Thymus (tissue), 11 donors: ENCODE data around the gene PSRC1. TPM values are rescaled to one million over a fixed set of nuclear protein-coding genes. Genes with fewer than 3 reads are reported as not detected.
"Not testable (repeated sequence)": the region's sequence is repeated elsewhere in the genome, so short reads cannot be mapped to it uniquely, and the experiment has no call there.

Experiments
- DNase-seq, 9 donors: peaks; one replicate each; pipeline ENCODE4 v3.0.0-alpha.2; 2013; ENCODE audit warnings: low spot score in 9 of 9, low read depth in 6 of 9, missing footprints in 1 of 9
- H3K27ac ChIP-seq, 2 donors: one replicate each; pipeline ENCODE4 v1.5.1; 2013; ENCODE audit warnings: control low read depth in 1 of 2, low read depth in 1 of 2, low read length in 1 of 2, mild to moderate bottlenecking in 1 of 2, moderate library complexity in 1 of 2
- H3K27me3 ChIP-seq, 2 donors: one replicate each; pipeline ENCODE4 v1.5.1; 2013; ENCODE audit warnings: low read length in 1 of 2; ENCODE audit not compliant: control insufficient read depth in 2 of 2, insufficient read depth in 1 of 2
- H3K36me3 ChIP-seq, 2 donors: one replicate each; pipeline ENCODE4 v1.5.1; 2013; ENCODE audit warnings: low read length in 1 of 2, mild to moderate bottlenecking in 1 of 2, moderate library complexity in 1 of 2; ENCODE audit not compliant: control insufficient read depth in 2 of 2, insufficient read depth in 2 of 2
- H3K4me1 ChIP-seq, 2 donors: one replicate each; pipeline ENCODE4 v1.5.1; 2013; ENCODE audit warnings: low read length in 2 of 2; ENCODE audit not compliant: control insufficient read depth in 2 of 2, insufficient read depth in 2 of 2
- H3K4me3 ChIP-seq, 2 donors: one replicate each; pipeline ENCODE4 v1.5.1; 2013; ENCODE audit warnings: low read length in 2 of 2, control low read depth in 1 of 2, mild to moderate bottlenecking in 1 of 2
- H3K9me3 ChIP-seq, 2 donors: one replicate each; pipeline ENCODE4 v1.5.1; 2013; ENCODE audit warnings: low read length in 1 of 2, mild to moderate bottlenecking in 1 of 2; ENCODE audit not compliant: control insufficient read depth in 2 of 2, insufficient read depth in 1 of 2
- WGBS: extraction: QIAGEN DNeasy Blood & Tissue Kit; methylation state at CpG from one replicate; pipeline ENCODE4 v1.1.7; 2013; 5-methylcytosine and 5-hydroxymethylcytosine counted together
- polyA plus RNA-seq: library from polyadenylated mRNA; stranded (reverse); fragments of 200-250 nt; gene quantifications from one replicate; pipeline ENCODE4 v1.2.3, GENCODE V29; 2013
- total RNA-seq: library from RNA; stranded (reverse); fragments of 120-200 nt; gene quantifications from one replicate; pipeline ENCODE4 v1.2.4, GENCODE V29; 2013
- donor health status: healthy.

Gene PSRC1
- total and polyA plus RNA-seq, 2 donors: 5.8 to 16.6 TPM

DNA sequence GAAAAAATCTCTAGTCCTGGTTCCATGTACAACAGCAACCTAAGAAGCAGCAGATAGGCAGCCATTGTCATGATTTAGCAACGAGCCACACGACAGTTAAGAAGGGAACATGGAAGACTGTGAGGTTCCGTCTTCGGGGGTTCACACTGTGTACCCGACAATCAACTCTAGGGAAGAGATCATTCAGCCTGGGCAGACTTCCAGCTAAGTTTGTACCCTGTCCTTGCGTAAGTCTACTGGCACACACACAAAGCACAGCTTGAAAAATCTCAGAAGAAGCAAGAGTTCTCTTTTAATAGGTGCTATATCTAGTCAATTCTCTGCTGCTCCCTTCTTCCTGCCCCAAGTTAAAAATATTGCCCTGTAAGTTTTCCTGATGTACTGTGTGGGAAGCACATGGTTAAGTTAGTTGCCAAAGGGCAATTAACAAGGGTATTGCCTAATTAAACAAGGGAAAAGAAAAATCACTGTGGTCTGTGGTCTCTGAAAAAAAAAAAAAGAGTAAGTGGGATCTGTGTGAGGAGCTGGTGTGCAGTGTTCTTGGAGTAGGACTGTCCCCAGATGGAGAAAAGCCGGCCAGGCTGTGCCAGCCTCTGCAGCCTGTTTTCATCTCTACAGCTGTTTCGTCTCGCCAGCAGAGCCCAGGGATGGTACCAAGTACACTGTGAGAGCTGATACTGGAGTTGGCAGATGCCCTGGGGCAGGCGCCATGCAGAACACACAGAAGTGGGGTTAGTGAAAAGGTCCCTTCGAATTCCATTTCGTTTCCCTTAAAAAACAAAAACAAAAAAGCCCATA is 30.2 kb upstream of the PSRC1 start:
- WGBS: 94% methylated on average over 12 of the region's 12 CpGs
- DNase-seq: no peak
- Histone ChIP-seq H3K36me3 (peaks cover 15% of the 10 kb centered on the region in 2 donors), H3K27me3 (no peaks in the 10 kb centered on the region), H3K4me3 (no peak overlapping the region), H3K9me3 (no peaks in the 10 kb centered on the region), H3K27ac (no peak overlapping the region), H3K4me1 (no peaks in the 10 kb centered on the region)

DNA sequence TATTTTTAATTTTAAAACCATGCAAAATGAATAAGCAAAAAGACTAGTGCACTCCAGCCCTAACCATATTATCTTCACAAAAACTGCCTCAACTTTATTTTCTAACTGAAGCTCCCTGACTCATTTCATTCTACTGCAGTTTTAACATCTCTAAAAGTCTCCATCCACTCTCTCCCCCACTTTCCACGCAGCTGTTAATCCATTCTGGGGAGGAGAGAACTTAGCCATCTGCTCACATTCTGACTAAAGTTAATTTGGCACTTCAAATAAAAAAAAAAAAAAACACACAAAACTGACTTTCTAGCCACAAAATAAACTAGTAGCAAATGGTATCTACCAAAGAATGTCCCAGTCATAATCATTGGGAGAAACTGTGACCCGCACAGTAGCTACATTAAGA is 29.3 kb upstream of the PSRC1 start:
- peaks cover 8% of the 10 kb centered on the region in 2 donors for H3K36me3 ChIP-seq
- no peak overlapping the region for H3K4me3 ChIP-seq
- no peak for DNase-seq
- no peaks in the 10 kb centered on the region for H3K27me3 ChIP-seq
- no peaks in the 10 kb centered on the region for H3K9me3 ChIP-seq
- 95% methylated on average over 2 of the region's 2 CpGs for WGBS
- no peak overlapping the region for H3K27ac ChIP-seq
- H3K4me1 ChIP-seq: no peaks in the 10 kb centered on the region

DNA sequence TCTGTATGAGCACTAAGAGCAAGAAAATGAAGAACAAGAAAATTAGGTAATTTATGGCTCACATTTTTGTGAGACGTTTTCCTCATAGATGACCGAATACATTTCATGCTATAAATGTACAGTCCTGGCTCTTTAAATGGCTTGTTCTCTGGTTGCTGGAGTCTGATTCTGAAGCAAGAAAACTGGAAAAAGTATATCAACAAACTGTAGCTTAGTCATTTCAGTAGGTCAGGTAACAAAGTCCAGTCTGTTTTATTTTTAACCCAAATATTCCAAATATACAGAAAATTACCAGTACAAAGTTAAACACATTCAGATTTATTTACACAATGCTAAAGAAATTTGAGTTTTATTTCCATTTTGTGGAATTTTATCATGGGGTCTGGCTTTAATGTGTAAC is 26.4 kb upstream of the PSRC1 start:
- DNase-seq: no peak
- WGBS: 96% methylated on average over 2 of the region's 2 CpGs
- H3K36me3 ChIP-seq: peaks cover 6 to 8% of the 10 kb centered on the region in 2 donors
- no peaks in the 10 kb centered on the region for H3K27me3 ChIP-seq
- no peaks in the 10 kb centered on the region for H3K9me3 ChIP-seq
- H3K4me3 ChIP-seq: no peak overlapping the region
- H3K4me1 ChIP-seq: no peaks in the 10 kb centered on the region
- no peak overlapping the region for H3K27ac ChIP-seq

DNA sequence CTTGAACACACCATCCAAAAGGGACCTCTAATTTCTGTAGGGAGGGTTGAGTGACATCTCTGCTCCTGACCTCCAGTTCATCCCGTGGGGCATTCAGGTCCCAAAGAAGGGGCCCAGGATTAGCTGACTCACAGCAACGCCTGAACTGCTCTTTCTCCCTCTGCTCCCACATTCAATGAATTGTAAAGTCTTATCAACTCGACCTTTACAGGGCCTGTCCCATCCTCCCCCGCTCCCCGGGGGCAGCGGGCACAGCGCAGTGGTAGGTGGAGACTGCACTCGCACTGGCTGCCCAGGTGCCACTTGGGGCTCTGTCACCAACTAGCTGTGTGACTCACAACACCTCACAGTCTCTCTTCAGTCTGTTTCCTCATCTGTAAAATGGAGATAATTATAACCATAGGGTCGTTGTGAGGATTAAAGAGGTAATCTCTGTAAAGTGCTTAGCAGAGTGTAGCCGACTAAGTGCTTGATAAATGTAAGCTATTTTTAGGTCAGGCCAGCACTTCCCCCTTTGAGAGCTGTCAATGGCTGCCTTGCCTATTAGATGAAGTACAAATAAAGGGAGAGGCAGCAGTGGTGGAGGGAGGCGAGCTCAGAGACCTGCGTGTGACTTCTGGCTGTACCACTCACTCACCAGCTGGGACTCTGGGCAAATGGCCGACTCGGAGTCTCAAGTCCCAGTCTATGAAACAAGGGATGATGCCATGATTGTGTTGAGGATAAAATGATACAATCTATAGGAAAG is 24.5 kb upstream of the PSRC1 start:
- Histone ChIP-seq H3K4me3 (no peak overlapping the region), H3K36me3 (no peaks in the 10 kb centered on the region), H3K9me3 (no peaks in the 10 kb centered on the region), H3K4me1 (no peaks in the 10 kb centered on the region), H3K27ac (no peak overlapping the region), H3K27me3 (no peaks in the 10 kb centered on the region)
- WGBS: 70% methylated on average over 14 of the region's 14 CpGs
- DNase-seq: no peak

DNA sequence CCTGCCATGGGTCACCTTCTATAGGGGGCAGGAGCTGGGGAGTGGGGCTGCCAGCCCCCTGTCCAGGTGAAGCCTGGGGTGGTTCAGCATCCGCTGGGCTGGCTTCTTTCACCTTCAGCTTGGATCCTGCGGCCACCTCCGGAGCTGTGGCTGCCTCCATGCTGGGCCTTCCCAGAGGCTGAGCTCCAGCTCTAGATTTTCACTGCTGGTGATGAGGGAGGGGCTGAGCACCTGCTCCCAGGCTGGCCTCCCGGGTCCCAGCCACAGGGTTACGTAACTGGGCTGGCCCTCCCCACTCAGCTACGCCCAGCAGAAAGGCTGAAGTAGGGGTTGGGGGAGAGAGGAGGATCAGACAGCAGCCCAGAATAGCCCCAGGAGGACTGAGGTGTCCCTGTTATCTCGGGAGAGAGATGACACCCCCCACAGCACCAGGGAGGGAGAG is 23.9 kb upstream of the PSRC1 start, which contains the start of gene MYBPHL:
Gene MYBPHL (minus strand): TSS at position 180 of the 442 bp plus-strand sequence. CDS start 20 bp downstream, at position 160.
- no peaks in the 10 kb centered on the region for H3K9me3 ChIP-seq
- no peaks in the 10 kb centered on the region for H3K4me1 ChIP-seq
- H3K27me3 ChIP-seq: no peaks in the 10 kb centered on the region
- H3K4me3 ChIP-seq: no peak within 1 kb of the TSS
- no peak within 1 kb of the TSS for H3K27ac ChIP-seq
- DNase-seq: no peak
- 84% methylated on average over 7 of the region's 7 CpGs for WGBS
- no peaks in the 10 kb centered on the region for H3K36me3 ChIP-seq

DNA sequence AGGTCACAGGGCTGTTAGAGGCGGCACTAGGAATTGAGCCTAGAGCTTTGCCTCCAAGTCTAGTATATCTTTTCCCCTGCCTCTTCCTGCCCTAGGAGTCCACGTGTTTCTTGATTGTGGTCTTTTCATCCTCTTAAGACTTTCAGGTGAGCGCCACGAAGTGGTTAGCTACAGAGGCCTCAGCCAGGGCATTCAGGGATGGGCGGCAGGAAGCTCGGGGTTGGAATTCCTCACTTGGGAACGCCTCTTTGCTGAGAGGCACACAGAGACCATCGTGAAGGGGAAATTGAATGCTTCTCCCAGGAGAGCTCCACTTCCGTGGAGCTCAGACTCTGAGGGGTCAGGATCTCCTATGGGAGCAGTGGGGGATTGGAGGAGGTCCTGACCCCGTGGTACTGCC is 23.0 kb upstream of the PSRC1 start:
- not testable (repeated sequence) for H3K27me3 ChIP-seq, H3K4me3 ChIP-seq, H3K4me1 ChIP-seq, DNase-seq, H3K36me3 ChIP-seq, H3K9me3 ChIP-seq, H3K27ac ChIP-seq
- 88% methylated on average over 10 of the region's 10 CpGs for WGBS

DNA sequence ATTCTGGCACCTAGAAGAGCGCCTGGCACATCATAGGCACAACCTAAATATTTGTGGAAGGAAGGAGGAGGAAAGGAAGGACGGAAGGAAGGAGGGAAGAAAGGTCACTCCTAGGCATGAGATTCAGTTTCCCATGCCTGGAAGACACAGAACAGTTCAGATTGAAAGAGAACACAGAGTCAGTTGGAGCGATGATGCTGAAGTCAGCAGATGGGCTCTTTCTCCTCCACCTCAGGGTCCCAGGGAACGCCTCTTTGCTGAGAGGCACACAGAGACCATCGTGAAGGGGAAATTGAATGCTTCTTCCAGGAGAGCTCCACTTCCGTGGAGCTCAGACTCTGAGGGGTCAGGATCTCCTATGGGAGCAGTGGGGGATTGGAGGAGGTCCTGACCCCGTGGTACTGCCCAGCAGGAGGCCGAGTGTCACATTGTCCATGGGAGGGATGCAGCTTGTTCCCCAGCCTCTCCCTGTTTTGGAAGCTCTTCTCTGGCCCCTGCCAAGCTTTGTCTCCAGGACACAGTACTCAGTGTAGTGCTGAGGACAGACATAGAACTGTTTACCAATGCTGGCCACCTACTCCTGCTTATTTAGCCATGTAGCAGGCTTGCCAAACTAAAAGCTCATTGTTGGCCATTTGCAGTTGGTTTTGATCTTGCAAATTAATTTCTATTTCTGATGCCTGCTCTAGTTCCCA is 21.4 kb upstream of the PSRC1 start:
- H3K4me3 ChIP-seq: no peak overlapping the region
- DNase-seq: no peak
- peaks cover 0 to 10% of the 10 kb centered on the region in 2 donors for H3K27me3 ChIP-seq
- H3K27ac ChIP-seq: no peak overlapping the region
- H3K9me3 ChIP-seq: no peaks in the 10 kb centered on the region
- WGBS: 88% methylated on average over 8 of the region's 8 CpGs
- H3K4me1 ChIP-seq: no peaks in the 10 kb centered on the region
- no peaks in the 10 kb centered on the region for H3K36me3 ChIP-seq

DNA sequence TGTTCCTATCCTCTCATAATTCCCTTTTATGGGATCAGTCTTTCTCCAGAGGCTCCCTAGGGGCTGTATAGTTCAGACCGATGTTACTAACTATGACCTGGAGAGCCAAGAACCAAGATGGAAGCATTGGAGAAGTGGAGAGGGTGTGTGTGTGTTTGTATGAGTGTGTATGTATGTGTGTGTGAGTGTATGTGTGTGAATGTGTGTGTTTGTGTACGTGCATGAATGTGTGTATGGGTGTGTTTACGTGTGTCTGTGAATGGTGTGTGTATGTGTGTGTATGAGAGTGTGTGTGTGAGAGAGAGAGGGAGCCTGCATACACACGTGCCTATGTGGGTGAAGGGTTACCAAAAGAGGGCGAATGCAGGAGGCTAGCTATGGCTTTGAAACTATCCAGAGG is 18.9 kb upstream of the PSRC1 start:
- Histone ChIP-seq H3K4me1 (no peaks in the 10 kb centered on the region), H3K9me3 (no peaks in the 10 kb centered on the region)
- 90% methylated on average over 5 of the region's 5 CpGs for WGBS

More for the DNA sequence above, 18.9 kb upstream of the PSRC1 start:
- peaks cover 0 to 10% of the 10 kb centered on the region in 2 donors for H3K27me3 ChIP-seq
- no peak for DNase-seq
- H3K4me3 ChIP-seq: no peak overlapping the region
- H3K36me3 ChIP-seq: no peaks in the 10 kb centered on the region
- no peak overlapping the region for H3K27ac ChIP-seq
